Upper lobe of left lung (tissue), 4 donors: ENCODE data around the gene IL20RB.

Experiments
- EP300 ChIP-seq, 4 donors: sonication (generic); formaldehyde crosslinking; IDR thresholded peaks; one replicate each; pipeline ENCODE4 v1.5.1; 2017; ENCODE audit warnings: antibody characterized with exemption in 4 of 4, control low read depth in 2 of 4
- POLR2A ChIP-seq, 4 donors: fragments of 450-650 bp; IDR thresholded peaks; one replicate each; pipeline ENCODE4 v1.5.1; 2016 to 2017; ENCODE audit warnings: antibody characterized with exemption in 4 of 4, mild to moderate bottlenecking in 2 of 4
- POLR2AphosphoS5 ChIP-seq, 2 donors: sonication (generic); formaldehyde crosslinking; IDR thresholded peaks; one replicate each; pipeline ENCODE4 v1.5.1; 2017; ENCODE audit warnings: antibody characterized with exemption in 2 of 2
- TF ChIP-seq, protein P1 (sequence below), 6 experiments: fragments of 450-650 bp in 4 of 6; fragments of 200-600 bp in 2 of 6; sonication (generic) in 2 of 6; IDR thresholded peaks; one replicate each; pipeline ENCODE4 v1.5.1; 2016 to 2019; ENCODE audit warnings: antibody characterized with exemption in 6 of 6

DNA sequence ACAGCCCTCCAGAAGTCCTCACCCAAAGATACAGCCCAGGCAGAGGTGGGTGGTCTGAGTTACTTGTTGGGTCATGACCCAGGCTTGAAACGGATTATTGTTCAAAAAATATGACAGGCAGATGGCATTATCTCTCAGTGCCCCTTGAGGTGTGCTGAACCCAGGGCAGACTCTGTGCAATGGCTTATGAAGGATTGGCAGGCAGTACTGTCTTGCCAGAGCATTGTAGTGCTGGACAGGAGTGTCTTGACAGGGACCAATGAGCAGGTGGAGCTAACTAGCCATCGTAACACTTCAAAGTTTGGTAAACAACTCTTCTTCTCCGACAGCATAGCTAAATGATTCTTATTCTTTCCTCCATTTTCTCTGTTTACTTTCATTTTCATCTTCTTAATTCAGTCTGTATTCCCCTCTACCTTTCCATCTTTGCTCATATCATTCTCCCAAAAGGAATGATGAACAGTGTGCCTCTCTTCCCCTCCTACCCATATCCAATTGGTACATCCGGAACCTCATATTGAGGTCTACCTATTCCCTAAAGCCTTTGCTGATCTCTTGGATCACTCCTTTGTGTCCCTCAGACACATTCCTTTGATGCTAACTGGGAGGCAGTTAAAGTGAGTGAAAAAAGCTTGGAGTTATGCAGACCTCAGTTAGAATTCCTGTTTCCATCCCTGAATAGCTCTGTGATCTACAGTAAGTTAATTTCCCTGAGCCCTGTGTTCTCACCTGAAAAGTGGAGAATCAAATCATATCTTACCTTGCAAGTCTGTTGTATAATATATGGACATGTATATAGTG lies 2.6 kb upstream of the IL20RB start:
- TF ChIP-seq POLR2AphosphoS5 (IDR thresholded peaks at IDR 0.05) (no peak), POLR2A (IDR thresholded peaks at IDR 0.05) (no peak), EP300 (IDR thresholded peaks at IDR 0.05) (no peak)
- TF ChIP-seq, protein P1, sequence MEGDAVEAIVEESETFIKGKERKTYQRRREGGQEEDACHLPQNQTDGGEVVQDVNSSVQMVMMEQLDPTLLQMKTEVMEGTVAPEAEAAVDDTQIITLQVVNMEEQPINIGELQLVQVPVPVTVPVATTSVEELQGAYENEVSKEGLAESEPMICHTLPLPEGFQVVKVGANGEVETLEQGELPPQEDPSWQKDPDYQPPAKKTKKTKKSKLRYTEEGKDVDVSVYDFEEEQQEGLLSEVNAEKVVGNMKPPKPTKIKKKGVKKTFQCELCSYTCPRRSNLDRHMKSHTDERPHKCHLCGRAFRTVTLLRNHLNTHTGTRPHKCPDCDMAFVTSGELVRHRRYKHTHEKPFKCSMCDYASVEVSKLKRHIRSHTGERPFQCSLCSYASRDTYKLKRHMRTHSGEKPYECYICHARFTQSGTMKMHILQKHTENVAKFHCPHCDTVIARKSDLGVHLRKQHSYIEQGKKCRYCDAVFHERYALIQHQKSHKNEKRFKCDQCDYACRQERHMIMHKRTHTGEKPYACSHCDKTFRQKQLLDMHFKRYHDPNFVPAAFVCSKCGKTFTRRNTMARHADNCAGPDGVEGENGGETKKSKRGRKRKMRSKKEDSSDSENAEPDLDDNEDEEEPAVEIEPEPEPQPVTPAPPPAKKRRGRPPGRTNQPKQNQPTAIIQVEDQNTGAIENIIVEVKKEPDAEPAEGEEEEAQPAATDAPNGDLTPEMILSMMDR (IDR thresholded peaks at IDR 0.05) = no peak
